ENCODE measurements around the gene CHRND.

The CHRND gene

GRCh38 chr2:232486558-232487384 lies 39.2 kb upstream of the CHRND start:
- no peak overlapping the region for H2AFZ ChIP-seq (ENCODE audit: low read depth, low read length)
- H3K4me2 ChIP-seq (ENCODE audit: low read length): no peak overlapping the region
- no peaks in the 10 kb centered on the region for H3K9me3 ChIP-seq (ENCODE audit: insufficient read depth, low read length)
- no peak for TF ChIP-seq EZH2phosphoT487 (IDR thresholded peaks at IDR 0.05; ENCODE audit: low read depth)
- no peak for TF ChIP-seq CTCF (IDR thresholded peaks at IDR 0.05; ENCODE audit: low read depth, low read length)
- no peaks in the 10 kb centered on the region for H3K27me3 ChIP-seq (ENCODE audit: low read depth, low read length)
- no peaks in the 10 kb centered on the region for H3K79me2 ChIP-seq (ENCODE audit: low read length)
- no peak overlapping the region for H3K9ac ChIP-seq (ENCODE audit: low read length)
- no peaks in the 10 kb centered on the region for H3K4me1 ChIP-seq (ENCODE audit: low read length)
- no peak overlapping the region for H3K27ac ChIP-seq (ENCODE audit: low read length)
- H4K20me1 ChIP-seq (ENCODE audit: insufficient read depth, low read length): no peaks in the 10 kb centered on the region
- H3K36me3 ChIP-seq (replicated peaks; ENCODE audit: low read depth, low read length): no peaks in the 10 kb centered on the region
- H3K4me3 ChIP-seq (ENCODE audit: low read length): no peak overlapping the region

GRCh38 chr2:232487385-232488096 lies 38.4 kb upstream of the CHRND start, which contains the start of gene ECEL1:
TSS of gene ECEL1 (minus strand) at chr2:232487834. CDS start at chr2:232486653, 1,181 bp downstream.
- Histone ChIP-seq H2AFZ (ENCODE audit: low read depth, low read length) (no peak within 1 kb of the TSS), H3K4me2 (ENCODE audit: low read length) (no peak within 1 kb of the TSS), H4K20me1 (ENCODE audit: insufficient read depth, low read length) (no peaks in the 10 kb centered on the region), H3K9me3 (ENCODE audit: insufficient read depth, low read length) (no peaks in the 10 kb centered on the region), H3K27me3 (ENCODE audit: low read depth, low read length) (no peaks in the 10 kb centered on the region), H3K27ac (ENCODE audit: low read length) (no peak within 1 kb of the TSS), H3K4me3 (ENCODE audit: low read length) (no peak within 1 kb of the TSS), H3K79me2 (ENCODE audit: low read length) (no peaks in the 10 kb centered on the region), H3K9ac (ENCODE audit: low read length) (no peak within 1 kb of the TSS), H3K36me3 (replicated peaks; ENCODE audit: low read depth, low read length) (no peaks in the 10 kb centered on the region), H3K4me1 (ENCODE audit: low read length) (no peaks in the 10 kb centered on the region)
- TF ChIP-seq EZH2phosphoT487 (IDR thresholded peaks at IDR 0.05; ENCODE audit: low read depth) (no peak), CTCF (IDR thresholded peaks at IDR 0.05; ENCODE audit: low read depth, low read length) (no peak)

GRCh38 chr2:232488097-232488711 lies 37.8 kb upstream of the CHRND start:
- Histone ChIP-seq H3K79me2 (ENCODE audit: low read length) (no peaks in the 10 kb centered on the region), H4K20me1 (ENCODE audit: insufficient read depth, low read length) (no peaks in the 10 kb centered on the region), H2AFZ (ENCODE audit: low read depth, low read length) (no peak overlapping the region), H3K9ac (ENCODE audit: low read length) (no peak overlapping the region), H3K9me3 (ENCODE audit: insufficient read depth, low read length) (no peaks in the 10 kb centered on the region), H3K4me2 (ENCODE audit: low read length) (no peak overlapping the region), H3K36me3 (replicated peaks; ENCODE audit: low read depth, low read length) (no peaks in the 10 kb centered on the region), H3K27ac (ENCODE audit: low read length) (no peak overlapping the region), H3K4me1 (ENCODE audit: low read length) (no peaks in the 10 kb centered on the region), H3K4me3 (ENCODE audit: low read length) (no peak overlapping the region), H3K27me3 (ENCODE audit: low read depth, low read length) (no peaks in the 10 kb centered on the region)
- TF ChIP-seq CTCF (IDR thresholded peaks at IDR 0.05; ENCODE audit: low read depth, low read length): no peak
- TF ChIP-seq EZH2phosphoT487 (IDR thresholded peaks at IDR 0.05; ENCODE audit: low read depth): no peak

Data from OCI-LY3 (cell line).